ENCODE results near the gene SHFL.
A peak's percentile ranks its signal among the peaks of the same experiment; 100 is the strongest.

SHFL gene

GRCh38 chr19:10087296-10088061, 1.4 kb downstream of the SHFL start:
- DNase-seq (ENCODE audit: low spot score) = no peak

- DNase-seq (ENCODE audit: low spot score) = no peak
These were observed 2.9 kb downstream of the SHFL start for GRCh38 chr19:10088949-10089554.

GRCh38 chr19:10089801-10090375, 3.8 kb downstream of the SHFL start:
- DNase-seq (ENCODE audit: low spot score) = no peak

- no peak for DNase-seq (ENCODE audit: low spot score)
These were observed 5.2 kb downstream of the SHFL start for GRCh38 chr19:10091370-10091687.

GRCh38 chr19:10091895-10092641, 6.0 kb downstream of the SHFL start:
- DNase-seq (ENCODE audit: low spot score) = no peak

- no peak for DNase-seq (ENCODE audit: low spot score)
These were observed 6.7 kb downstream of the SHFL start for GRCh38 chr19:10092648-10093294.

GRCh38 chr19:10093295-10094186, 7.4 kb downstream of the SHFL start:
- no peak for DNase-seq (ENCODE audit: low spot score)

- DNase-seq (ENCODE audit: low spot score) = no peak
These were observed 9.5 kb downstream of the SHFL start for GRCh38 chr19:10095622-10095947.

- DNase-seq (ENCODE audit: low spot score) = peak; percentile 100
These were observed 10.0 kb downstream of the SHFL start for GRCh38 chr19:10095948-10096614.

GRCh38 chr19:10096615-10096963, 10.5 kb downstream of the SHFL start:
- DNase-seq (ENCODE audit: low spot score) = no peak

- DNase-seq (ENCODE audit: low spot score) = no peak
These were observed 14.2 kb downstream of the SHFL start for GRCh38 chr19:10100163-10100785.

- DNase-seq (ENCODE audit: low spot score) = no peak
These were observed 16.7 kb downstream of the SHFL start for GRCh38 chr19:10102787-10103236.

- no peak for DNase-seq (ENCODE audit: low spot score)
These were observed 18.0 kb downstream of the SHFL start for GRCh38 chr19:10104130-10104513.

GRCh38 chr19:10104665-10105508, 18.8 kb downstream of the SHFL start:
- DNase-seq (ENCODE audit: low spot score) = no peak

GRCh38 chr19:10105509-10106099, 19.5 kb downstream of the SHFL start:
- no peak for DNase-seq (ENCODE audit: low spot score)

- peak; percentile 100 for DNase-seq (ENCODE audit: low spot score)
These were observed 20.2 kb downstream of the SHFL start, which contains the start of gene PPAN for GRCh38 chr19:10106100-10106936. Gene PPAN, plus strand, starts transcription at chr19:10106362. Its CDS starts 33 bp downstream, at chr19:10106395.

GRCh38 chr19:10107254-10107653, 21.1 kb downstream of the SHFL start:
- no peak for DNase-seq (ENCODE audit: low spot score)

GRCh38 chr19:10107817-10108367, 21.8 kb downstream of the SHFL start:
- DNase-seq (ENCODE audit: low spot score) = no peak

All from AG20443 (cell line).